OCI-LY7 (cell line): ENCODE measurements around the gene DOLPP1. TPM values are rescaled to one million over a fixed set of nuclear protein-coding genes. Genes with fewer than 3 reads are reported as not detected.

Source experiments
- BruUV-seq: library from RNA; stranded (reverse); fragments of 400-500 nt; replicated peaks from 2 replicates; lab custom pipeline; 2021; lab: Mats Ljungman, UMichigan
- CTCF ChIA-PET: fragments of 300-600 bp; sonication (Branson Sonifier 250); formaldehyde crosslinking; loops from one replicate; lab custom pipeline; 2022; ENCODE audit warnings: antibody characterized with exemption; ENCODE audit not compliant: unreplicated experiment; lab: Charles Lee
- POLR2A ChIA-PET: fragments of 300-600 bp; sonication (Branson Sonifier 250); formaldehyde crosslinking; loops from one replicate; lab custom pipeline; 2022; ENCODE audit warnings: antibody characterized with exemption; lab: Charles Lee
- DNase-seq: peaks from one replicate; pipeline ENCODE4 v3.0.0-alpha.2; 2015; ENCODE audit warnings: low spot score
- H2AFZ ChIP-seq: fragments of 200-600 bp; sonication (generic), shearing (Covaris generic); 2 replicates; pipeline ENCODE4 v1.6.1; 2014; ENCODE audit warnings: mild to moderate bottlenecking, antibody characterized with exemption, low read length, moderate library complexity
- H3K27ac ChIP-seq: fragments of 200-600 bp; sonication (generic); 2 replicates; pipeline ENCODE4 v1.5.1; 2014; ENCODE audit warnings: mixed run types, low read depth, mild to moderate bottlenecking, moderate library complexity, low read length, inconsistent platforms; ENCODE audit not compliant: poor library complexity, severe bottlenecking
- H3K36me3 ChIP-seq: fragments of 200-600 bp; sonication (generic); 2 replicates; pipeline ENCODE4 v1.6.1; 2014; ENCODE audit warnings: mild to moderate bottlenecking, antibody characterized with exemption, low read length, moderate library complexity, mixed read lengths; ENCODE audit not compliant: insufficient read depth
- H3K4me1 ChIP-seq: fragments of 200-600 bp; sonication (generic); 2 replicates; pipeline ENCODE4 v1.5.1; 2014; ENCODE audit warnings: mild to moderate bottlenecking, low read length; ENCODE audit not compliant: insufficient read depth, poor library complexity, severe bottlenecking
- H3K4me2 ChIP-seq: fragments of 200-600 bp; sonication (generic); 2 replicates; pipeline ENCODE4 v1.6.1; 2014; ENCODE audit warnings: mild to moderate bottlenecking, low read length
- H3K4me3 ChIP-seq: fragments of 200-600 bp; sonication (generic); 2 replicates; pipeline ENCODE4 v1.5.1; 2014; ENCODE audit warnings: mild to moderate bottlenecking, low read depth, low read length; ENCODE audit not compliant: poor library complexity, severe bottlenecking
- H3K79me2 ChIP-seq: fragments of 200-600 bp; sonication (generic); 2 replicates; pipeline ENCODE4 v1.6.1; 2016; ENCODE audit warnings: low read depth, mild to moderate bottlenecking, low read length, moderate library complexity, mixed read lengths; ENCODE audit not compliant: insufficient read depth
- H3K9me2 ChIP-seq: fragments of 200-600 bp; sonication (generic); 2 replicates; pipeline ENCODE4 v1.6.1; 2016; ENCODE audit warnings: mild to moderate bottlenecking, low read length, mixed read lengths; ENCODE audit not compliant: insufficient read depth
- H3K9me3 ChIP-seq: fragments of 200-600 bp; sonication (generic); 2 replicates; pipeline ENCODE4 v1.6.1; 2014; ENCODE audit warnings: mild to moderate bottlenecking, mixed run types, low read length, mixed read lengths
- H4K20me1 ChIP-seq: fragments of 200-600 bp; sonication (generic); 2 replicates; pipeline ENCODE4 v1.6.1; 2014; ENCODE audit warnings: mild to moderate bottlenecking, antibody characterized with exemption, low read length, moderate library complexity, mixed read lengths; ENCODE audit not compliant: insufficient read depth
- CTCF ChIP-seq: fragments of 200-600 bp; sonication (generic); conservative IDR thresholded peaks from 2 replicates; pipeline ENCODE4 v1.5.1; 2014; ENCODE audit warnings: mild to moderate bottlenecking, antibody characterized with exemption, low read length, moderate library complexity, mixed read lengths
- EZH2phosphoT487 ChIP-seq: fragments of 200-600 bp; sonication (generic); IDR thresholded peaks from 2 replicates; pipeline ENCODE4 v1.6.1; 2018; ENCODE audit warnings: low read depth, borderline replicate concordance, mild to moderate bottlenecking, mixed run types, antibody characterized with exemption, low read length, moderate library complexity, mixed read lengths
- intact Hi-C: fragments of 100-400 bp; cut with micrococcal nuclease; formaldehyde crosslinking; loops from one replicate; pipeline ENCODE4 v1.10.0; 2022; ENCODE audit not compliant: unreplicated experiment
- total RNA-seq, 2 experiments: library from RNA; depleted of rRNA in 1 of 2; stranded (reverse); fragments of >200 nt in 1 of 2; shearing (Covaris generic) in 1 of 2; gene quantifications; 2 replicates each; pipeline ENCODE4 v1.2.3, GENCODE V29; 2014 to 2022

DOLPP1 gene
- total RNA-seq, 2 experiments from 2014 or later: 16.9 TPM

- no peak for TF ChIP-seq EZH2phosphoT487
- no peak for TF ChIP-seq CTCF
- Histone ChIP-seq H3K27ac (no peak overlapping the region), H2AFZ (no peak overlapping the region), H3K36me3 (peaks cover 37% of the 10 kb centered on the region), H3K4me3 (no peak overlapping the region), H3K4me1 (no peaks in the 10 kb centered on the region), H3K79me2 (no peaks in the 10 kb centered on the region), H4K20me1 (no peaks in the 10 kb centered on the region), H3K9me3 (no peaks in the 10 kb centered on the region), H3K4me2 (no peak overlapping the region), H3K9me2 (no peaks in the 10 kb centered on the region)
- intact Hi-C loops: no loop called here
- CTCF ChIA-PET: no interaction called here
- no peak for DNase-seq
- no TSS peak for BruUV-seq
- POLR2A ChIA-PET: no interaction called here
Measured at GRCh38 chr9:129054163-129054851, 26.6 kb upstream of the DOLPP1 start.

GRCh38 chr9:129058965-129059795, 21.7 kb upstream of the DOLPP1 start:
- no TSS peak for BruUV-seq
- no peak overlapping the region for H3K4me3 ChIP-seq
- peaks cover 51% of the 10 kb centered on the region for H3K36me3 ChIP-seq
- H3K79me2 ChIP-seq: no peaks in the 10 kb centered on the region
- no peaks in the 10 kb centered on the region for H3K9me2 ChIP-seq
- no peak for TF ChIP-seq EZH2phosphoT487
- no peak for TF ChIP-seq CTCF
- no peaks in the 10 kb centered on the region for H3K4me1 ChIP-seq
- ChIA-PET CTCF (no interaction called here), POLR2A (no interaction called here)
- no peaks in the 10 kb centered on the region for H4K20me1 ChIP-seq
- H2AFZ ChIP-seq: no peak overlapping the region
- no peaks in the 10 kb centered on the region for H3K9me3 ChIP-seq
- H3K4me2 ChIP-seq: no peak overlapping the region
- no peak for DNase-seq
- no peak overlapping the region for H3K27ac ChIP-seq
- intact Hi-C loops: no loop called here
